NCI-H1694 (cell line): ENCODE measurements around the gene SHISAL2B.
"Not testable (repeated sequence)": the region's sequence is repeated elsewhere in the genome, so short reads cannot be mapped to it uniquely, and the experiment has no call there.

ENCODE experiments used
- DNase-seq: peaks from one replicate; lab custom pipeline; 2025; lab: John Stamatoyannopoulos, UW

Gene SHISAL2B

GRCh38 chr5:64690417-64691151 is at the start of gene SHISAL2B:
Gene SHISAL2B, plus strand, starts transcription at chr5:64690503. Its CDS starts 121 bp downstream, at chr5:64690624.
- DNase-seq, result no peak

GRCh38 chr5:64644831-64645230 is 45.5 kb upstream of the SHISAL2B start:
- no peak for DNase-seq

DNA sequence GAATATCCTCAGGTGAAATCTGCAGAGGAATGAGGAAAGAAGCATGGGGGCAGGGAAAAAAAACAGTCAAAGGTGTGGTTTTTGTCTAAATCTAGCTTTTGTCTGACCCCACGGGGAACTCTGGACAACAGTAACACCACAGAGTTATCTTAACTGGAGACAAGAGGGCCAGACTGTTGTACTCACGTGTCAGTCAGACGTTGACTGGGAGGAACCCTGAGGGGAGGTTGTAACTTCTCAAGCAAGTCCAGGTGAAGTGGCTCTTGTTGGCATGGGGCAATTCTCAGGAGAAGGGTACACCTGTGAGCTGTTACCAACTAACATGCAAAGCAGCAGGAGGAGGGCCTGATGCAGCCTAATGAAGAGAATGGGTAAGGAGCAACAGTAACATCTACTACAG is 44.1 kb upstream of the SHISAL2B start:
- no peak for DNase-seq

DNA sequence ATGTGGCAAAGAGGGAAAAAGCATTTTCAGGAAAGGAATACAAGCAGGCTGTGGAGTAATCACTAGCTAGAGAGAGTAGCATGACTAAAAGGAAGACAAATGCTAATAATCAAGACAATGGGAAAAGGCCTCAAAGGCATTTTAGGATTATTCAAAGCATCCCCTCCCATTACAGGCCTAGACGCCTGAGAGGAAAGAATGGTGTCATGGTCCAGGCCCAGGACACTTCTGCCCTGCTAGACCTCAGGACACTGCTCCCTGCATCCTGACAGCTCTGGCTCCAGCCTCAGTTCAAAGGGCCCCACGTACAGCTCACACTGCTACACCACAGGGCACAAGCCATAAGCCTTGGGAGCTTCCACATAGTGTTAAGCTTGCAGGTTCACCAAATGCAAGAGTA is 40.8 kb upstream of the SHISAL2B start:
- no peak for DNase-seq

DNA sequence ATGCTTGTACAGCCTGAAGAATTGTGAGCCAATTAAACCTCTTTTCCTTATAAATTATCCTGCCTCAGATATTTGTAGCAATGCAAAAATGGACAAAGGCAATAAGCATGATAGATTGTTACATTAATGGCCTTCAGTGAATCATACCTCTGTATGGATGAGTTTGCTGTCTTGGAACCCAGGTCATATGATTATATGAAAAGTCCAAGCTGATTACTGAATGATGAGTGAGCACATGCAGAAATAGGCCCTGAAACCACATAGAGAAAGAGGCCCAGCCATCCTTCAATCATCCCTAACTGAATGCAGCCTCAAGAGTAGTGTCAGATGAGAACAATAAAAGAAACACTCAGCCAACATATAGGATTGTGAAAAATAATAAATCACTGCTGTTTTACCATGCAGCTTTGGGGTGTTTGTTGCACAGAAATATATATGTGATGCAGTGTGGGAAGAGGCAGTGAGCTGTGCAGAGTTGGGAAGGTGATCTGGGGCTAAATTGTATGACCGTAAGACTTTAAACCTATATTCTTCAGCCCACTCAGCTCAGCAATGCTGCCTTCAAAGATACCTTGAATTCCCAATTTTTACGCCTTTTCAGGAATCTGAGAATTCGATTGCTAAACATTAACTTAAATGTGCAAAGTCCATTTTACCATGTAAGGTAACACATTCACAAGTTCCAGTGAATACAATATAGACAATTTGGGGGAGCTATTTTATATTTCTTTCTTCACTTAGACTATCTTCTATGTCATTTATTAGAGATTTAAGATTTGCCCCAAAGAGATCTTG is 36.3 kb upstream of the SHISAL2B start:
- no peak for DNase-seq

GRCh38 chr5:64654561-64654938 is 35.8 kb upstream of the SHISAL2B start:
- DNase-seq, result no peak

- DNase-seq, result no peak
Observed at GRCh38 chr5:64655596-64655995, 34.7 kb upstream of the SHISAL2B start.

- DNase-seq, result no peak
Observed at GRCh38 chr5:64659289-64659688, 31.0 kb upstream of the SHISAL2B start.

GRCh38 chr5:64663181-64663580 is 27.1 kb upstream of the SHISAL2B start:
- DNase-seq, result not testable (repeated sequence)

DNA sequence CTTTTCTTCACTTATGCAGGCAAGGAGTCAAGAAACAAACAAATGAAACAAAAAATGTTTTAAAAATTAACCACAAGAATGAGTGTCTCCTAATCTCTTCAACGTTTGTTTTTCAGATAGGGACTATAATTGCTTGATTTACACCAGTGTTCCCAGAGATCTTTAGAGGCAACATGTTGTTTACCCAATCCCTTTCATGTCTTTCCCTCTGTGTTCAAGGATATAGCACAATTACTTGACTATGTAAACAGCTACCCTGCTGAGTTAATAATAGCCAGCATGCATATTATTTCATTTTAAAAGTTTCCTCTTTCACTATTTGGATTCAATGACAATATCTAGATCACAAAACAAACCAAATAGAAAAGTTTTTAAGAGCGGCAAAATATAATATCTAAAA is 25.1 kb upstream of the SHISAL2B start:
- DNase-seq, result no peak

DNA sequence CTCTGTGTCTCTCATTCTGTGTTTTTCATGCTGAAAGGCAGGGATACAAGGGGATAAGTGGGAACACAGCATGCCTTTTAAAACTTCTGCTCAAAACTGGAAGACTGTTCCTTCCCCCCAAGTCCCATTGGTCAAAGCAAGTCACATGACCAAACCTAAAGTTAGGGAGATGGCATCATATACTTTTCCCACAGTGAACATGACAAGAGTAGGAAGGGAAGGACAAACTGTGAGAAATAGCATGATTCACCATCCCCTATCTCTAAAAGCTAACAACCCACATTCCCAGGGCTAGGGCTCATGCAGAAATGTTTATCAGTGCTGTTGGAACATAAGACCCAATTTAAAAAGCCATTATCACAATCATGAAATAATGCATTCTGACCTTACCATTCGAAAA is 24.2 kb upstream of the SHISAL2B start:
- no peak for DNase-seq

- DNase-seq, result no peak
Observed at GRCh38 chr5:64667068-64667467, 23.2 kb upstream of the SHISAL2B start.

- DNase-seq, result no peak
Observed at GRCh38 chr5:64670277-64670676, 20.0 kb upstream of the SHISAL2B start.

GRCh38 chr5:64671678-64672077 is 18.6 kb upstream of the SHISAL2B start:
- no peak for DNase-seq

DNA sequence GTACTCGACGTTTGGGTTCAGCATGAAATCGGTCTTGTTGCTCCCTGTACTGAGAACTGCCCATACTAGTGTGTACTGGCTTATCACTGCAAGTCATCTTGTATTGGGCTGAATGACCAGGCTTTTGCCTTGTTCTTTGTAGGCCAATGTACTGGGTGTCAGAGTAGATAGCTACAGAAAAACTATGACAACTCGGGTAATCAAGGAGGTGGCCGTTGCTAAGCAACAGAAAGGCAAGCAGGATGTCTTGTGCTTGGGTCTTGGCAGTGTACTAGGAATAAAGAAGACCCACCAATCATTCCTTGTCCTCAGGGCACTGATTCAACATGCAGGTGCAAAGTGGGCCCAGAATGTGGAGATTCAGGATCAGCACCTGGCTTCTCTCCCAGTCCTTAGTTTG is 11.9 kb upstream of the SHISAL2B start:
- DNase-seq, result no peak

- DNase-seq, result no peak
Observed at GRCh38 chr5:64680289-64680688, 10.0 kb upstream of the SHISAL2B start.

- DNase-seq, result no peak
Observed at GRCh38 chr5:64682608-64683007, 7.7 kb upstream of the SHISAL2B start.

- DNase-seq, result no peak
Observed at GRCh38 chr5:64685866-64686265, 4.4 kb upstream of the SHISAL2B start.

GRCh38 chr5:64688391-64688790 is 1.9 kb upstream of the SHISAL2B start:
- no peak for DNase-seq

DNA sequence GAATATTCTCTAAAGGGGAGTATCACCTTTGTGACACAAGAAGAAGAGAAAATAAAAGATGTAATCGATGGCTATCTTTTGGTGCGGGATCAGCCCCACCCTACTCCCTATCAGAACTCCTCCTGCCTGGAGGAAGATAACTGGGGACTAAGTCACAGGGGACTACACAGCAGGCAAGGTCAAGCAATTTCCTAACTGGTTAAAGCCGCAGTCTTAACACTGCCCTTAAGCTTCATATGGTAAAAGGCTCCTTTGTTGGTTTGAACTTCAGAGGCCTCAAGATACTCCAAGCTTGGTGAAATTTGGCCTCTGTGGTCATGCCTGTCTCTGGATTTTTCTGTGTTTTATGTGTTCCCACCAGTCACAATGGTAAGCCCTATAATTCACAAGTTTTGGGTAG is 1.3 kb upstream of the SHISAL2B start:
- no peak for DNase-seq

- DNase-seq, result no peak
Observed at GRCh38 chr5:64690104-64690416, 243 bp upstream of the SHISAL2B start.

DNA sequence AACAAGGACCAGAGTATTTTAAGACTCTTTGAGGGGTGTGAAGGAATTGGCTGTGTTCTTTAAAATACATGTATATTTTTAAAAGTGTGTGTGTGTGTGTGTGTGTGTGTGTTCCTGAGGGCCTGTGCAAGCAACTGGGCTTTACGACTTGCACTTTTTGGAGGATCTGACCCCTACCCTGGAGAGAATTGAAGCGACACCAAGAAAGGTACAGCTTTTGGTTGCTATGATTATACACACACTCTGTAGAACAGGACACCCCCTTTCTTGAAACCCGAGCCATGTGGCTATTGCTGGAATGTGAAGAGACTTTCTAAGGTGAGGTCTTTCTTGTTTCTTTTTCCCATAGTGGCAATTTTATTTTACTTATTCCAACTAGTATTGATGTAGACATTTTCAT is 988 bp downstream of the SHISAL2B start:
- no peak for DNase-seq

GRCh38 chr5:64693636-64694035 is 3.3 kb downstream of the SHISAL2B start:
- no peak for DNase-seq

DNA sequence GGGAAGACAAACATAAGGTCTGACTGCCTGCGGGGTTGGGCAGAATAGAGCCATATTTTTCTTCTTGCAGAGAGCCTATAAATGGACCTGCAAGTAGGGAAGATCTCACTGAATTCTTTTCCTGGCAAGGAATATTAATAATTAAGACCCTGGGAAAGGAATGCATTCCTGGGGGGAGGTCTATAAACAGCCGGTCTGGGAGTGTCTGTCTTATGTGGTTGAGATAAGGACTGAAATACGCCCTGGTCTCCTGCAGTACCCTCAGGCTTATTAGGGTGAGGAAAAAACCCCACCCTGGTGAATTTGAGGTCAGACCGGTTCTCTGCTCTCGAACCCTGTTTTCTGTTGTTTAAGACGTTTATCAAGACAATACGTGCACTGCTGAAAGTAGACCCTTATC is 6.1 kb downstream of the SHISAL2B start:
- DNase-seq, result not testable (repeated sequence)
